ENCODE measurements around the gene DNAH17. TPM values are rescaled to one million over a fixed set of nuclear protein-coding genes. Genes with fewer than 3 reads are reported as not detected.

Gene DNAH17
- polyA plus RNA-seq, 1 experiment = not detected

DNA sequence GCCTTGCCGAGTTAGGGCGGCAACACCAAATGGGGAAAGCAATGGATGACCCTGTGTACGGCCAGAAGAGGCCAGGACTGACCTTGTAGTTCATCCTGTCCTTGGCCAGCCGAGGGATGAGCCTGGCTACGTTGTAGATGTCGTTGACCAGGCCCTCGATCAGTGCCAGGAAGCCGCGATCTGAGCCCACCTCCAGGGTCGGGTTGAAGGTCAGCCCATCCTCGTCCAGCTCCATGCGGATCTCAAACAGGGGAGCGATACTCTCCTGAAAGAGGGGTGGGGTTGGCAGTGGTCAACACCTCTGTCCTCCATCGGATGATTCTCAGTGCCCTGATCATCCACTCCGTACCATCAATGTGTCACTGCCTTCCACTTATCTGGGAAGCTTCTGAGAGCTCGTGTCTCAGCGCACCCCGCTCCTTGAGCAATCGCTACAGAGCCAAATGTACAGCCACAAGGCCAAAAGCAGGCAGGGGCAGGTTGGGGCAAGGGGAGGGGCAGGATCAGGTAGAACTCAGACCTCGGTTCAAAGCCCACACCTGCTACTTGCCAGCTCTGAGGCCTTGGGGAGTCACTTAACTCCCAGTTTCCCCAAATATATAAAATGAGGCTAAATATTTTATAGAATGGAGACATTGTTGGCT, 39.9 kb downstream of the DNAH17 start:
- TF ChIP-seq, protein P1, sequence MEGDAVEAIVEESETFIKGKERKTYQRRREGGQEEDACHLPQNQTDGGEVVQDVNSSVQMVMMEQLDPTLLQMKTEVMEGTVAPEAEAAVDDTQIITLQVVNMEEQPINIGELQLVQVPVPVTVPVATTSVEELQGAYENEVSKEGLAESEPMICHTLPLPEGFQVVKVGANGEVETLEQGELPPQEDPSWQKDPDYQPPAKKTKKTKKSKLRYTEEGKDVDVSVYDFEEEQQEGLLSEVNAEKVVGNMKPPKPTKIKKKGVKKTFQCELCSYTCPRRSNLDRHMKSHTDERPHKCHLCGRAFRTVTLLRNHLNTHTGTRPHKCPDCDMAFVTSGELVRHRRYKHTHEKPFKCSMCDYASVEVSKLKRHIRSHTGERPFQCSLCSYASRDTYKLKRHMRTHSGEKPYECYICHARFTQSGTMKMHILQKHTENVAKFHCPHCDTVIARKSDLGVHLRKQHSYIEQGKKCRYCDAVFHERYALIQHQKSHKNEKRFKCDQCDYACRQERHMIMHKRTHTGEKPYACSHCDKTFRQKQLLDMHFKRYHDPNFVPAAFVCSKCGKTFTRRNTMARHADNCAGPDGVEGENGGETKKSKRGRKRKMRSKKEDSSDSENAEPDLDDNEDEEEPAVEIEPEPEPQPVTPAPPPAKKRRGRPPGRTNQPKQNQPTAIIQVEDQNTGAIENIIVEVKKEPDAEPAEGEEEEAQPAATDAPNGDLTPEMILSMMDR (IDR thresholded peaks at IDR 0.05; ENCODE audit: insufficient read depth, low read depth, low read length) = no peak
- Histone ChIP-seq H3K4me3 (ENCODE audit: low read depth, low read length) (no peak overlapping the region), H3K27me3 (ENCODE audit: control insufficient read depth, insufficient read depth, low read length) (peaks cover 4% of the 10 kb centered on the region; the same call in 1 of the 2 replicates), H3K36me3 (ENCODE audit: control insufficient read depth, insufficient read depth, low read length) (no peaks in the 10 kb centered on the region)
- no peak for DNase-seq (ENCODE audit: low read depth)
- ChIA-PET CTCF (no interaction called here), POLR2A (no interaction called here)

DNA sequence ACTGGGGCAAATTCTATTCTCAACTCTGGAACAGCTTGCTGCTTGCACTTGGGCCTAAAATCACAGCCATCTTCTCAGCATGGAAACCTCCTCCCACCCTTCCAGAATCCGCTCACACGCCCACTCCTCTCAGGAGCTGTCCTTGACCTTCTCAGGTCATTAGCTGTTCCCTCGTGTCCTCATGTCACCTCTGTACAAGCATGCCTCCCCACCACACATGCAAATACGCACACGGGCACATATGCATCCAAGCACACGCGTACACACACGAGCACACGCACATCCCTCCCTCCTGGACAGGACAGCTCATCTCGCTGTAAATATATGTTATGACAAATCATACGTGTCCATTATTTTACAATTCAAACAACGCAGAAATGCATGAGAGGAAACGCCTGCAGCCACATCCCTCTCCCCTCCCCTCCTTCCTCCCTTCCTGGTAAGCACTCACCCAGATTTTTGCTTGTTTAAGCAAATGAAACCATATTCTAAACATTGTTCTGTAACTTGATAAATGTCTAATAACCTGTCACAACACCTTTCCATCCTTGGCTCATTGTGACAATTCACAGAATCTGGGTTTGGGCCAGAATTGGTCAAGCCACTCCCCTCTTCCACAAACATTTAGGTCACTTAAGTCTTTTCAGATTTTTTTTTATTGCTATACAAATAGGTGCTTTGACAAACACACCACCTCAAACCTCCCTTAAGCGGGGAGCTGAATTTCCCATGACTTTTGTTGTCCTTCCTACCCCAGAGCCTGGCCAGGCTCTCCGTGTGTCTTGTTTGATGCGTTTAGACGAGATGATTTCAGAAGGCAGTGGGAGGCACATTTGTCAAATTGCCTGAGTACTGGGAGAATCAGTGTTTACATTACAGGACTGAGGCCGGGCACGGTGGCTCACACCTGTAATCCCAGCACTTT, 41.7 kb downstream of the DNAH17 start:
- TF ChIP-seq, protein P1 (IDR thresholded peaks at IDR 0.05; ENCODE audit: insufficient read depth, low read depth, low read length) = no peak
- DNase-seq (ENCODE audit: low read depth) = no peak
- Histone ChIP-seq H3K36me3 (ENCODE audit: control insufficient read depth, insufficient read depth, low read length) (no peaks in the 10 kb centered on the region), H3K4me3 (ENCODE audit: low read depth, low read length) (no peak overlapping the region), H3K27me3 (ENCODE audit: control insufficient read depth, insufficient read depth, low read length) (peaks cover 4% of the 10 kb centered on the region; the same call in 1 of the 2 replicates)
- POLR2A ChIA-PET = no interaction called here
- CTCF ChIA-PET = interaction anchor here (1.0 to 1.7 kb wide), 3 partner anchors 10 to 36 kb away, joined by 3 to 4 read pairs (median 3); no protein-coding TSS in a partner anchor

DNA sequence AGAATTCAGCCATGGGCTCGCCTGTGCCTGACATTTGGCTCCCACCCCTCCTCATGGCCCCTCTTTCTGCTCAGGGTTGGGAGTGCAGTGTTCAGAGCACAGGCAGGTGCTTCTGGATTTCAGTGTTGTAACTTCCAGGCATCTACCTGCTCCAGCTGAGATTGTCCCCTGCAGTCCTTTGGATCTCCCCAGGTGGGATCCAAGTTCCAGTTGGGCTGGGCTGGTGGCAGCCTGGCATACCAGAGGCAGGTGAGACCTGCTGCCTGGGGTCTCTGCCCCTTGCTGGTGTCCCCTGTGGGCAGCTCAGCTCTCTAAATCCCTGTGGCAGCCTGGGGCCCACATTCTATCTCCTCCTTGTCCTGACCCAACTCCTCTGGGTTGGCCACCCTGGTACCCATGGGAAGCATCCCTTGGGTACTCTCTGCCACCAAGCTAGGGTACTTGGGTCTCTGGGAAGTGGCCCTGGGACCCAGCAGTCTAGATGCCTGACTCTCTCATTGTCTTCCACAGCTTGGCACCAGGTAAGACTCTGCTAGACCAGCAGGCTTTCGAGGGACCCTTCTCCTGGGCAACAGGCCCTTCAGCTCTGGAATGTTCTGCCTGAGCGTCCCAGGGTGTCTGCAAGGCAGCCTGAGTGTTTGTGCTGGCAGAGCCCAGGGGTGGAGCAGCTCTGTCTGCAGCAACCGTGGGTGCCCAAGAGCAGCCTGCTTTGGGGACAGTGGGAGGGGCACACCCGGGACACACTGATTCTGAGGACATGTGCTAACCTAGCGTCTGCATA, 42.5 kb downstream of the DNAH17 start:
- TF ChIP-seq, protein P1 (IDR thresholded peaks at IDR 0.05; ENCODE audit: insufficient read depth, low read depth, low read length) = no peak
- Histone ChIP-seq H3K27me3 (ENCODE audit: control insufficient read depth, insufficient read depth, low read length) (peaks cover 4% of the 10 kb centered on the region; the same call in 1 of the 2 replicates), H3K36me3 (ENCODE audit: control insufficient read depth, insufficient read depth, low read length) (no peaks in the 10 kb centered on the region), H3K4me3 (ENCODE audit: low read depth, low read length) (no peak overlapping the region)
- DNase-seq (ENCODE audit: low read depth) = no peak
- POLR2A ChIA-PET = no interaction called here
- CTCF ChIA-PET = interaction anchor here (1.0 to 1.7 kb wide), 2 partner anchors 13 to 37 kb away, joined by 3 read pairs; no protein-coding TSS in a partner anchor

DNA sequence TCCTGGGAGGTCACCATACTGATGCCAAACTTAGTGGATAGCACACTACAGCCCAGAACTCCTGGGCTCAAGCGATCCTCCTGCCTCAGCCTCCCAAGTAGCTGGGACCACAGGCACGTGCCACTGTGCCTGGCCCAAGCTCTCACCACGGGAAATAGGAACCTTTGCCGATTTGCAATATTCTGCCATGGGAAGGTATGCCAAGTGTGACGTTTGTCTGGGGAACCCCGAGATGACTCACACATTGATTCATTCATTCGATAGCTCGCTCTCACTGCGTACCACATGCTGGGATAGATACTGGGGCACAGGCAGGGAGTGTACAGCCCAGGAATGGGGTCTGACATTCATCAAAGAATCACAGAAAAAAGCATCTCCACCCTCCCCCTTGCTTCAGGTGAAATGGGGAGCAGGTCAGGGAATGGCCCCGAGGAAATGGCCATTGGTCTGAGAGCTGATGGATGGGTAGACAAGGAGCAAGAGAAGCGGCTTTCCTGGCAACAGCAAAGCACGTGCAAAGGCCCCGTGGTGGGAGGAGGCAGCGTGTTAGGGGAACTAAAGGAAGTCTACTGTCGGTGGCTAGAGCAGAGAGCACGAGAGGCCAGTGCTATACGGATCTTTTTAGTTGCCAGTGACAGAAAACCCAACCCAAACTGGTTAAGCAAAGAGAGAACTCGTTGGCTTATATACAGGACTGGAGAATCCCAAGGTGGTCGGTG, 44.1 kb downstream of the DNAH17 start:
- no peak for DNase-seq (ENCODE audit: low read depth)
- Histone ChIP-seq H3K4me3 (ENCODE audit: low read depth, low read length) (no peak overlapping the region), H3K36me3 (ENCODE audit: control insufficient read depth, insufficient read depth, low read length) (no peaks in the 10 kb centered on the region), H3K27me3 (ENCODE audit: control insufficient read depth, insufficient read depth, low read length) (no peaks in the 10 kb centered on the region)
- TF ChIP-seq, protein P1 (IDR thresholded peaks at IDR 0.05; ENCODE audit: insufficient read depth, low read depth, low read length) = no peak
- ChIA-PET CTCF (no interaction called here), POLR2A (no interaction called here)
